NCI-H82 (cell line): ENCODE results near the gene SERPINA4.
"Not testable (repeated sequence)": the region's sequence is repeated elsewhere in the genome, so short reads cannot be mapped to it uniquely, and the experiment has no call there.

Experiments
- DNase-seq: peaks from one replicate; lab custom pipeline; 2025; lab: John Stamatoyannopoulos, UW

Gene SERPINA4

GRCh38 chr14:94592457-94592856 lies 31.2 kb downstream of the SERPINA4 start:
- DNase-seq = no peak

DNA sequence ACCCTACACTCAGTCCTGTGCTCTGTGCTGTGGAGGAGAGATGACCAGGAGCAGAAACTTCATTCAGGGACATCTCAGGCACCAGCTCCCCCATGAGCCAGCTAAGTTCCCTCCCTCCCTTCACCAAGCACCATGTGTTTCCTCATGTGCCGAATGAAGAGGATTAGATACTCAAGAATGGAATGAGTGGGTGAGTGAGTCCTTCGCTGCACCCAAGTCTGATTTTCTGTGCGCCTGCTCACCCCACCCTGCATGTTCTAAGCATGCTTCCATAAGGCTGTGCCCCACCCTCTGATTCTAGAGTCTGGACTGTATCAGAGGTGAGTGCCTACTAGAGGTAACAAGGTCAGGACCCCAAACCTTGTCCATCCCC lies 32.1 kb downstream of the SERPINA4 start:
- DNase-seq = no peak

DNA sequence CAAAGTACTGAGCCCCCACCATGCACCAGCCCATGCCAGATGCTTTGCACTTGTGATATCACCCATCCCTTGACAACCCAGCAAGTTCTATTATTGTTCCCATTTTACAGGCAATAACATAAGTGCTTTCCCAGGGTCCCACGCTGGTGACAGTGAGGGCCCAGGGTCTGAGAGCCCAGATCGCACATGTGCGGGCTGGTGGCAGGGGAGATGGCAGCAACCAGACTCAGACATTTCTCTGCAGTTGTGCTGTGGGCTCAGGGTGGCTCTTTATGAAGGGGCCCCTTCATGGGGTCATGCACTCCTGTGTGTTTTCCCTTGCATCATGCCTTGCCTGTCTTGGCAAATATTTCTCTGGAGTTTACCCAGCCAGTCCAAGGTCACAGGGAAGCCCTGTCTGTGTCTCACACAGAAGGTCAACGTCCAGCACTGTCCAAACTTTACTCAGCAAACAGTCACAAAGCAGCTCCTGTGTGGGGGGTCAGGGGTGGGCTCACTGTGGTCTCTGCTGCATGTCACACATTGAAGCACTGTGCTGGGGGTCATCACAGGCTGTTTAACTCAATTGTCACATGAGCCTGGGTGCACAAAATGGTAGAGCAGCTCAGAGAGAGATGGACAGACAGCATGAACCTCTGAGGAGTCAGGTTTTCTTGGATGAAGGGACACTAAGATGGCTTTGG lies 32.6 kb downstream of the SERPINA4 start:
- no peak for DNase-seq

- DNase-seq = no peak
These were observed 33.2 kb downstream of the SERPINA4 start for GRCh38 chr14:94594441-94594840.

GRCh38 chr14:94595912-94596311 lies 34.7 kb downstream of the SERPINA4 start:
- no peak for DNase-seq

- DNase-seq = no peak
These were observed 35.1 kb downstream of the SERPINA4 start for GRCh38 chr14:94596361-94596760.

DNA sequence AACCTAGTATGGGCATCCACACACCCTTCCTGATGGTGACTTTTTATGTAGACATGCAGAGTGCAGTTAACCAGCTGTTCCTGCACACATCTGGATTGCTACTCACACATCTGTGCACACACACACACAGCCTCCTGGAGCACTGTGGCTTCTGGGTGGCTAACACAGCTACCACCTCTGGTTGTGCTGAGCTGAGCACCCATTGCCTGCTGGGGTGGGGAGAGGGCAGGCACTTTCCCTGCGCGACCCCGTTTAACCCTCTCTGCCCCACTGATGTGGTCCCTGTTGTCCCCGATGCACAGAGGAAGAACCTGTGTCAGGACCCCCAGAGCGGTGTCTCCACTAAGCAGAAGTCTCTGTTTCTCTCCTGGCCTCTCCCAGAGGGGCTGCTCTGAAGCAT lies 36.5 kb downstream of the SERPINA4 start:
- DNase-seq = no peak

- no peak for DNase-seq
These were observed 37.2 kb downstream of the SERPINA4 start for GRCh38 chr14:94598506-94598815.

DNA sequence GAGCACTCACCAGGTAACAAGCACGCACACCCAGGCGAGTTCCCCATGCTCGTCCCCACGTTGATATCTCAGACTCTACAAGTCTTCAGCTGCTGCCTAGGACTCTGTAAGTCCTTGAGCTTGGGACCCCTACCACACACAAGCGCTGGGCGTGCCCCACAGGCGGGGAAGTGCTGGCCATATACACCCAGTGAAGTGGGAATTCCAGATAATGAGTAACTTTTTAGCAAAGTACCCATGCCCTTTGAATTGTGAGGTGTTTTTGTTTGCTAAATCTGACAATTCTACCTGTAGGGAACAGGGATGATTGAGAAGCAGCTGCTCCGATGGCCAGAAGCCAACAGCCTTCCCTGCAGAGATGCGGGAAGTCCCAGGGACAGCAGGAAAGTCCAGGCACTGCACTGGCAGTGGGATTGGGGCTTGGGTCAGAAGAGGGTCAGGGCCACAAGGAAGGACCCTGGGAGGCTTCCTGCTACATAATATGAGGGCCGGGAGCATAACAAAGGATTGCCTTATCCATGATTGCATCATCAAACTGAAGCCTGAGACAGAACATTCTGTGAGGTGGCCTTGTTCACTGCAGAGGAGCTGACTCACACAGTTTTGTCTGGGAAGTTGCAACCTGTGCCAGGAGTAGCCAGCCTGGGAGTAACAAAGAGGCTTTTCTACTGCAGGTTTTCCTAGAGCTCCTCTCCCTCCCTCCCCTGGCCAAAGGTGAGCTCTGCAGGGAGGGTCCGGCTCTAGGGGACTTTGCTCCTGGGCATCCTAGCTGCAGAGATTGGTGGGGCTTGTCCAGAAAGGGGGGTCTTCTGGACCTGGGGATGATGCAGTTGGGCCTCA lies 37.8 kb downstream of the SERPINA4 start:
- DNase-seq = no peak

GRCh38 chr14:94599656-94600004 lies 38.4 kb downstream of the SERPINA4 start:
- no peak for DNase-seq

GRCh38 chr14:94600148-94600545 lies 38.9 kb downstream of the SERPINA4 start:
- DNase-seq = no peak

DNA sequence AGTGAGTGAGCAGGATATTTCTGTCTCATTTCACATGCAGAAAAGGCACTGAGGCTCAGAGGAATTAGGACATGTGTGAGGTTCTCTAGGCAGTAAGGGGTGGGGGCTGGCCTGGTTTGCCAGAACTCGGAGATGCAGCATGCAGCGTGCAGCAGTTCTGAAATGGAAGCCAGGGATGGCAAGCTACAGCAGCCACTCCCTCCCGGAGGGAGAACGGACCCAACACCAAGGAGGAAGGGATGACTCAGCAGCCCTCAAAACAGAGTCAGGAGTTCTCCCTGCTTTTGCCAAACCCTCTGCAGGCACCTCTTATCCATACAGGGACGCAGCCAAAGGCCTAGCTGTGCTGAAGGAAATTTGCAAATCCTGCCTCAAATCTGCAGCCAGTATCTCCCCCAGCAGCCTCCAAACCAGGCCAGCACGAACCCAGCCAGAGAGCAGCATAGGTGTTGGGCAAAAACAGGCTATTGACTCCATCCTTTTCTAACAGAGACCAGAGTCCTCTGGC lies 40.7 kb downstream of the SERPINA4 start:
- DNase-seq = no peak

DNA sequence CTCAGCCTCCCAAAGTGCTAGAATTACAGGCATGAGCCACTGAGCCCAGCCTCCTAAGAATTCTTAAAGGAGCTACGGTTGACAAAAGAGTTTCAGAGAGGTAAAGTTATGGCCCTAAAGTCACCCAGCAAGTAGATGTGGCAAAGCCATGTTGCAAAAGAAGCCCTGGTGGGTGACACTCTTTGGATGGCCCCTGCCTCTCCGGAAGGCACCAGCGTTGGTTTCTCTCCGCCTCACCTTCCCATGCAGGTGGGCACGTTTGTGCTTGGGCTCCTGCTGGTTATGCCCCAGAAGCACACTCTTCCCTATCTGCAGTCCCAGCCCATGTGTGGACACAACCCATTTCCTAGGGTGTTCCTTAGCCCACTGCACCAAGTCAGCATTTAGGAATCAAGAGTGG lies 41.5 kb downstream of the SERPINA4 start:
- DNase-seq = no peak

GRCh38 chr14:94605361-94605760 lies 44.1 kb downstream of the SERPINA4 start:
- DNase-seq = no peak

DNA sequence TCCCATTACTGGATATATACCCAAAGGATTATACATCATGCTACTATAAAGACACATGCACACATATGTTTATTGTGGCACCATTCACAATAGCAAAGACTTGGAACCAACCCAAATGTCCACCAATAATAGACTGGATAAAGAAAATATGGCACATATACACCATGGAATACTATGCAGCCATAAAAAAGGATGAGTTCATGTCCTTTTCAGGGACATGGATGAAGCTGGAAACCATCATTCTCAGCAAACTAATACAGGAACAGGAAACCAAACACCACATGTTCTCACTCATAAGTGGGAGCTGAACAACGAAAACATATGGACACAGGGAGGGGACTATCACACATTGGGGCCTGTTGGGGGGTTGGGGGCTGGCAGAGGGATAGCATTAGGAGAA lies 47.7 kb downstream of the SERPINA4 start:
- not testable (repeated sequence) for DNase-seq

- no peak for DNase-seq
These were observed 49.9 kb downstream of the SERPINA4 start for GRCh38 chr14:94611179-94611578.

- DNase-seq = no peak
These were observed 50.9 kb downstream of the SERPINA4 start, which contains the start of gene SERPINA3 for GRCh38 chr14:94612174-94612573. Gene SERPINA3, plus strand, starts transcription at chr14:94612391. Its CDS starts 2,051 bp downstream, at chr14:94614442.

DNA sequence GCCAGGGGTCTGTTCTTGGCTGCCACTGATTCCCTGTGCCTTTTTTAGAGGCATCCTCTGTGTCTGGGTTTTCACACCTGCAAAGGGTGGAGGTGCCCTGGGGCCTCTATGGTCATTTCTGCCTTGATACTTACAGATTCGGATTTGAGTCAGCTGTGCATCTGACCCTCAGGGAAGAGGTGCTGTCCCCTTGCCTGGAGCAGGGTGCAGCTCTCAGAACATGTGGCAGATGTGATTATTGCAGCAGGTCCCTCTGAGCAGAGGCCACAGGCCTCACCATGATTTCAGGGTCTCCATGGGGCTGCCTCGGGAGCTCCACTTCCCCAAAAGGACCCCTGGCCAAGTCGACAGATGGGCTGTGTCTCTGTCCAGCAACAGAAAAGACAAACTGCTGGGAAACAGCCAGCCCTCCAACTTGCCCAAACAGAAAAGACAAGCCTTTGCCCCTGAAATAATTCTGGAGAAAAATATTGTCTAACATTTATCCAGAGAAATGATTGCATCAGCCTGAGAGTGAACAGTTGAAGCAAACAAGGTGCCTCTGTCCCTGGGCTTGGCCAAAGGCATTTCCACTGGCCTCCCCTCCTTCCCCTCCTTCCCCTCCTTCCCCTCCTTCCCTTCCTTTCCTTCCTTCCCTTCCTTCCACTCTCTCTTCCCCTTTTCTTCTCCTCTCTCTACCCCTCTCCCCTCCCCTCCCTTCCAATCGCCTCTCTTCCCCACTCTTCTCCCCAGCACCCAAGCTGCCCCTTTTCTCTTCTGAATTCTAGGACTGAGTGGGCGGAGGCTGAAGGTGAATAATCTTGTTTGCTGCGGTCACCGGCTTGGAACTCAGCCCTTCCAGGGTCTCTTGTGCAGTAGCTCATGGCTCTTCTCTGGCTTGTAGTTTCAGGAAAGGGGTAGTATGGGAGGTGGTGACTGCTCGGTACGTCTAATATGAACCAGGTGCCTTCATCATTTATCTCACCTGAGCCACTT lies 51.6 kb downstream of the SERPINA4 start:
- no peak for DNase-seq

DNA sequence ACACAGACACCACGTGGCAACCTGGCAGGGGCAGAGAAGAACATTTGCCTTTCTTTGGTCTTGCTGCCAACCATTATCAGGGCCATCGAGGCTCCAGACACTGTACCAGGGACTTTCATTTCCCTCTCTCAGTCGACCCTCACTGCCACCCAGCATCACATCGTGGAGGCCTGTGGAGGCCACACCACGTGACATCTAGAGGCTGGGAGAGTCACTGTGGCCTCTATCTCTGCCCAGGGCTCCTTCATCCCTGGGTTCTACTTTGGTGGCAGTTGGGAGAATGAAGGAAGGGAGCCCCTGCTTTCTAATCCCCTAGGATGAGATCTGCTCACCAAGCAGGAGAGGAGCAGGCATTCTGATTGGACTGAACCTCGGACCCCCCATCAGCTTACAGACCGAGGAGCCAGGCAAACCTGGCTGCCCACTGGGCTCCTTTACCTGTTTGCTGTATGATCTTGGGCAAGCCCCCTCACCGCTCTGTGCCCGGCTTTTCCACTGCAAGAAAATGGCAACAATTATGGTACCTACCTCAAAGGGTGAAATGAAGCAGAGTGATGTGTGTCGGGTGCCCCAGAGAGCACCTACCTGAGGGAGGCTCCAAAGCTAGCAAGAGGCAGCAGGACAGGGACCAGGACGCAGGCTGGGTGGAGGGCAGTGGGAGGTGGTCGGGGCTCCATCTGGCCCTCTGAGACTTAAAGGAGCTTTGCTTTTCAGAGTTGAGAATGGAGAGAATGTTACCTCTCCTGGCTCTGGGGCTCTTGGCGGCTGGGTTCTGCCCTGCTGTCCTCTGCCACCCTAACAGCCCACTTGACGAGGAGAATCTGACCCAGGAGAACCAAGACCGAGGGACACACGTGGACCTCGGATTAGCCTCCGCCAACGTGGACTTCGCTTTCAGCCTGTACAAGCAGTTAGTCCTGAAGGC lies 52.7 kb downstream of the SERPINA4 start:
- DNase-seq = no peak

GRCh38 chr14:94614802-94615201 lies 53.6 kb downstream of the SERPINA4 start:
- DNase-seq = no peak

DNA sequence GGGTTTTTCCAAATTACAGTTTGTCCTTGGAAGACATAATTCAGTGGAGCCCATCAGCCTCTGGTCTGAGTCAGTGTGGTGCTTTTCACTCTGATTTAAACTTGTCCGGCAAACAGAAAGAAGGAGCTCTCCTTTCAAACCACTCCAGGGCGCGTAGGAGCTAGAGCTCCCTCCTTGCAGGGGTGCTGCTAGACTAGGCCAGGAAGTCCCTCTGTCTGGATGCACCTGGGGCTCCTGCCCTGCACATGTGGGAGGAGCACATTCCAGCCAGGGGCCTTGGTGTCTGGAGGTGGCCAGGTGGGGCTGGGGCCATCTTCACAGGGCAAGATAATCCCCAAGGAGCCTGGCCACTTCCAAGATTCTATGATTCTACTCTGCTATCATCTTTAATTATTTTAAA lies 54.0 kb downstream of the SERPINA4 start:
- DNase-seq = no peak
